Smooth muscle cell (in vitro differentiated cells): Measurements from ENCODE around the gene HAAO. TPM values are rescaled to one million over a fixed set of nuclear protein-coding genes. Genes with fewer than 3 reads are reported as not detected.

ENCODE experiments used
- DNase-seq: peaks from one replicate; lab custom pipeline; 2025; ENCODE audit not compliant: unreplicated experiment; lab: John Stamatoyannopoulos, UW
- H2AFZ ChIP-seq: fragments of 200-600 bp; sonication (generic); 2 replicates; pipeline ENCODE4 v1.6.0; 2016; ENCODE audit warnings: antibody characterized with exemption, low read depth, mild to moderate bottlenecking
- H3F3A ChIP-seq: fragments of 200-600 bp; sonication (generic); 2 replicates; pipeline ENCODE4 v1.6.0; 2017; ENCODE audit warnings: antibody characterized with exemption, low read depth
- H3K27ac ChIP-seq: fragments of 200-600 bp; sonication (generic); 2 replicates; pipeline ENCODE4 v1.5.1; 2016; ENCODE audit warnings: low read depth, mild to moderate bottlenecking
- H3K27me3 ChIP-seq: fragments of 200-600 bp; sonication (generic); 2 replicates; pipeline ENCODE4 v1.6.1; 2016; ENCODE audit warnings: low read depth, mild to moderate bottlenecking
- H3K36me3 ChIP-seq: fragments of 200-600 bp; sonication (generic); 2 replicates; pipeline ENCODE4 v1.5.1; 2016; ENCODE audit warnings: low read depth
- H3K4me1 ChIP-seq: fragments of 200-600 bp; sonication (generic); 2 replicates; pipeline ENCODE4 v1.5.1; 2016; ENCODE audit warnings: low read depth
- H3K4me2 ChIP-seq: fragments of 200-600 bp; sonication (generic); 2 replicates; pipeline ENCODE4 v1.6.0; 2016; ENCODE audit warnings: mild to moderate bottlenecking
- H3K4me3 ChIP-seq: fragments of 200-600 bp; sonication (generic); 2 replicates; pipeline ENCODE4 v1.5.1; 2016; ENCODE audit warnings: mild to moderate bottlenecking
- H3K79me2 ChIP-seq: fragments of 200-600 bp; sonication (generic); 2 replicates; pipeline ENCODE4 v1.6.0; 2016; ENCODE audit warnings: low read depth, mild to moderate bottlenecking
- H3K9ac ChIP-seq: fragments of 200-600 bp; sonication (generic); 2 replicates; pipeline ENCODE4 v1.6.0; 2016; ENCODE audit warnings: low read depth
- H3K9me3 ChIP-seq: fragments of 200-600 bp; sonication (generic); replicated peaks from 2 replicates; pipeline ENCODE4 v1.5.1; 2016; ENCODE audit warnings: low read depth
- H4K20me1 ChIP-seq: fragments of 200-600 bp; sonication (generic); 2 replicates; pipeline ENCODE4 v1.6.0; 2016; ENCODE audit warnings: low read depth
- WGBS: methylation state at CpG from one replicate; pipeline ENCODE4 v1.1.7; 2016; ENCODE audit warnings: low lambda C conversion rate; 5-methylcytosine and 5-hydroxymethylcytosine counted together
- polyA plus RNA-seq: library from polyadenylated mRNA; unstranded; fragments of >200 nt; fragmentation: Nextera tagmentation; extraction: Ambion mirVana; gene quantifications from 2 replicates; pipeline ENCODE4 v1.2.1, GENCODE V29; 2016
- total RNA-seq: library from RNA; depleted of rRNA; stranded (reverse); fragments of >200 nt; gene quantifications from 2 replicates; pipeline ENCODE4 v1.2.3, GENCODE V29; 2014
- TF ChIP-seq, protein P1 (sequence below): fragments of 200-600 bp; sonication (generic); IDR thresholded peaks from 2 replicates; pipeline ENCODE4 v1.5.1; 2017; ENCODE audit warnings: borderline replicate concordance, mild to moderate bottlenecking, antibody characterized with exemption; ENCODE audit not compliant: insufficient read depth, poor library complexity, severe bottlenecking

HAAO gene
- total and polyA plus RNA-seq, 2 experiments from 2014 or later, result 4.5 to 10.3 TPM

GRCh38 chr2:42742740-42743658 is 49.4 kb downstream of the HAAO start:
- Histone ChIP-seq H3F3A (no peaks in the 10 kb centered on the region), H3K27ac (no peak overlapping the region), H3K4me3 (no peak overlapping the region), H2AFZ (no peak overlapping the region), H3K36me3 (no peaks in the 10 kb centered on the region), H3K9ac (no peak overlapping the region), H3K4me1 (peaks cover 5% of the 10 kb centered on the region), H3K27me3 (no peaks in the 10 kb centered on the region), H3K79me2 (no peaks in the 10 kb centered on the region), H4K20me1 (no peaks in the 10 kb centered on the region), H3K9me3 (no peaks in the 10 kb centered on the region), H3K4me2 (no peak overlapping the region)
- 78% methylated on average over 2 of the region's 2 CpGs for WGBS
- DNase-seq, result no peak
- TF ChIP-seq, protein P1, sequence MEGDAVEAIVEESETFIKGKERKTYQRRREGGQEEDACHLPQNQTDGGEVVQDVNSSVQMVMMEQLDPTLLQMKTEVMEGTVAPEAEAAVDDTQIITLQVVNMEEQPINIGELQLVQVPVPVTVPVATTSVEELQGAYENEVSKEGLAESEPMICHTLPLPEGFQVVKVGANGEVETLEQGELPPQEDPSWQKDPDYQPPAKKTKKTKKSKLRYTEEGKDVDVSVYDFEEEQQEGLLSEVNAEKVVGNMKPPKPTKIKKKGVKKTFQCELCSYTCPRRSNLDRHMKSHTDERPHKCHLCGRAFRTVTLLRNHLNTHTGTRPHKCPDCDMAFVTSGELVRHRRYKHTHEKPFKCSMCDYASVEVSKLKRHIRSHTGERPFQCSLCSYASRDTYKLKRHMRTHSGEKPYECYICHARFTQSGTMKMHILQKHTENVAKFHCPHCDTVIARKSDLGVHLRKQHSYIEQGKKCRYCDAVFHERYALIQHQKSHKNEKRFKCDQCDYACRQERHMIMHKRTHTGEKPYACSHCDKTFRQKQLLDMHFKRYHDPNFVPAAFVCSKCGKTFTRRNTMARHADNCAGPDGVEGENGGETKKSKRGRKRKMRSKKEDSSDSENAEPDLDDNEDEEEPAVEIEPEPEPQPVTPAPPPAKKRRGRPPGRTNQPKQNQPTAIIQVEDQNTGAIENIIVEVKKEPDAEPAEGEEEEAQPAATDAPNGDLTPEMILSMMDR, result no peak

- no peak overlapping the region for H3K4me2 ChIP-seq
- no peaks in the 10 kb centered on the region for H3F3A ChIP-seq
- H3K27ac ChIP-seq, result no peak overlapping the region
- WGBS, result 86% methylated on average over 3 of the region's 3 CpGs
- H3K27me3 ChIP-seq, result no peaks in the 10 kb centered on the region
- H3K9ac ChIP-seq, result no peak overlapping the region
- no peak for DNase-seq
- H4K20me1 ChIP-seq, result no peaks in the 10 kb centered on the region
- H3K4me1 ChIP-seq, result peaks cover 5% of the 10 kb centered on the region
- TF ChIP-seq, protein P1, result no peak
- no peaks in the 10 kb centered on the region for H3K9me3 ChIP-seq
- no peak overlapping the region for H2AFZ ChIP-seq
- H3K79me2 ChIP-seq, result no peaks in the 10 kb centered on the region
- no peak overlapping the region for H3K4me3 ChIP-seq
- H3K36me3 ChIP-seq, result no peaks in the 10 kb centered on the region
Observed at GRCh38 chr2:42741140-42741539, 51.2 kb downstream of the HAAO start.

- Histone ChIP-seq H2AFZ (no peak overlapping the region), H3K27me3 (no peaks in the 10 kb centered on the region), H3F3A (no peaks in the 10 kb centered on the region), H3K27ac (no peak overlapping the region), H3K9ac (no peak overlapping the region), H3K4me3 (no peak overlapping the region), H3K9me3 (no peaks in the 10 kb centered on the region), H3K4me2 (no peak overlapping the region), H3K79me2 (no peaks in the 10 kb centered on the region), H3K36me3 (peaks cover 9% of the 10 kb centered on the region), H3K4me1 (no peaks in the 10 kb centered on the region), H4K20me1 (no peaks in the 10 kb centered on the region)
- TF ChIP-seq, protein P1, result no peak
- no peak for DNase-seq
Observed at GRCh38 chr2:42736598-42737322, 55.6 kb downstream of the HAAO start.
